ENCODE measurements around the gene DLGAP1. TPM values are rescaled to one million over a fixed set of nuclear protein-coding genes. Genes with fewer than 3 reads are reported as not detected.

The DLGAP1 gene
- total RNA-seq, 2 experiments from 2014 or later = 0.31 to 0.36 TPM

DNA sequence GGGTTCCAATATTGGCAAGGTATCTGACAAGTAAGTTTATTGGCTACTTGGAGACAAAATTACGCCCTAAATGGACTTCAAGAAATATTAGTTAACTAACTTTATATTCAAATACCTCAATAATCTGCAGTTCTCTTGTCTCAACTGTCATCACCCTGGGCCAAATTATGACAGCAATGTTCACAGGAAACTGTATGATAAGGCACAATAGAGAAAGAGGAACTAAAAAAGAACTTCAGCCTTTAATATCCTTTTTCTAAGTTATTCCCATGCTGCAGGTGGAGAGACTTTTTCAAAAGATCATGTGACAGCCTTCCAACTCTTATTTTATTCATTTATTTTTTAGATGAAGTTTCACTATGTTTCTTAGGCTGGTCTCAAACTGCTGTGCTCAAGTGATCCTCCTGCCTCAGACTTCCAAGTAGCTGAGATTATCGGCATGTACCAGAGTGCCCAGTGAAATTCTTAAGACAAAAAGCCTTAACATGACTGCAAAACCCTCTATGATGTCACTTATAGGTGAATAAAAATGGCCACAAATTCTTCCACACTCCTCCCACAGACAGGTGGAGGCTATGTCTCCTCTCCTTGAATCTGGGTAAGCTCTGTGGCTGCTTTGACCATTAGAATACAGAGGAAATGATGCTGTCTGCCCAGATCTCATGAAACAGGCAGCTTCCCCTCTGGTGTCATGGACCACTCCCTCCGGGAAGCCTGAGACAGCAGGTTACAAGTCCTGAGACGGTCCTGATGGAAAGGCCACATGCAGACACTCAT lies 794.2 kb downstream of the DLGAP1 start:
- TF ChIP-seq, protein P1, sequence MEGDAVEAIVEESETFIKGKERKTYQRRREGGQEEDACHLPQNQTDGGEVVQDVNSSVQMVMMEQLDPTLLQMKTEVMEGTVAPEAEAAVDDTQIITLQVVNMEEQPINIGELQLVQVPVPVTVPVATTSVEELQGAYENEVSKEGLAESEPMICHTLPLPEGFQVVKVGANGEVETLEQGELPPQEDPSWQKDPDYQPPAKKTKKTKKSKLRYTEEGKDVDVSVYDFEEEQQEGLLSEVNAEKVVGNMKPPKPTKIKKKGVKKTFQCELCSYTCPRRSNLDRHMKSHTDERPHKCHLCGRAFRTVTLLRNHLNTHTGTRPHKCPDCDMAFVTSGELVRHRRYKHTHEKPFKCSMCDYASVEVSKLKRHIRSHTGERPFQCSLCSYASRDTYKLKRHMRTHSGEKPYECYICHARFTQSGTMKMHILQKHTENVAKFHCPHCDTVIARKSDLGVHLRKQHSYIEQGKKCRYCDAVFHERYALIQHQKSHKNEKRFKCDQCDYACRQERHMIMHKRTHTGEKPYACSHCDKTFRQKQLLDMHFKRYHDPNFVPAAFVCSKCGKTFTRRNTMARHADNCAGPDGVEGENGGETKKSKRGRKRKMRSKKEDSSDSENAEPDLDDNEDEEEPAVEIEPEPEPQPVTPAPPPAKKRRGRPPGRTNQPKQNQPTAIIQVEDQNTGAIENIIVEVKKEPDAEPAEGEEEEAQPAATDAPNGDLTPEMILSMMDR (IDR thresholded peaks at IDR 0.05) = no peak
- POLR2A ChIA-PET = interaction anchor here (0.9 kb wide), 1 partner anchor 67 kb away, joined by 3 read pairs; no protein-coding TSS in a partner anchor
- Mint-ChIP-seq H3K27ac (no peak overlapping the region), H3K4me3 (no peak overlapping the region), H3K36me3 (ENCODE audit: low read depth) (no peaks in the 10 kb centered on the region), H3K4me1 (ENCODE audit: low read depth) (peaks cover 3% of the 10 kb centered on the region), H3K27me3 (no peaks in the 10 kb centered on the region), H3K9me3 (no peaks in the 10 kb centered on the region)
- CTCF ChIA-PET = interaction anchor here (0.6 to 1.4 kb wide), 4 partner anchors 59 to 170 kb away, joined by 3 to 5 read pairs (median 3); no protein-coding TSS in a partner anchor
- Histone ChIP-seq H3K27me3 (ENCODE audit: control insufficient read depth in 1 of 2, insufficient read depth in 2 of 2, low read length in 2 of 2) (no peaks in the 10 kb centered on the region), H3K9me3 (ENCODE audit: control insufficient read depth in 1 of 2, insufficient read depth in 1 of 2, low read length in 2 of 2) (no peaks in the 10 kb centered on the region), H3K4me3 (ENCODE audit: low read length) (no peak overlapping the region), H3K36me3 (ENCODE audit: insufficient read depth, low read length) (no peaks in the 10 kb centered on the region), H3K4me1 (ENCODE audit: insufficient read depth, low read length) (peaks cover 3% of the 10 kb centered on the region), H3K27ac (ENCODE audit: low read depth in 1 of 2, low read length in 2 of 2) (no peak overlapping the region)
- ATAC-seq (ENCODE audit: poor library complexity) = no peak
- peak in 2 of 14 experiments; percentile 29 to 46 for DNase-seq
- intact Hi-C loops (cut with DNase I, micrococcal nuclease) = loop anchor here (5.0 to 10.0 kb wide), 3 partner anchors 64 to 726 kb away; no protein-coding TSS in a partner anchor

DNA sequence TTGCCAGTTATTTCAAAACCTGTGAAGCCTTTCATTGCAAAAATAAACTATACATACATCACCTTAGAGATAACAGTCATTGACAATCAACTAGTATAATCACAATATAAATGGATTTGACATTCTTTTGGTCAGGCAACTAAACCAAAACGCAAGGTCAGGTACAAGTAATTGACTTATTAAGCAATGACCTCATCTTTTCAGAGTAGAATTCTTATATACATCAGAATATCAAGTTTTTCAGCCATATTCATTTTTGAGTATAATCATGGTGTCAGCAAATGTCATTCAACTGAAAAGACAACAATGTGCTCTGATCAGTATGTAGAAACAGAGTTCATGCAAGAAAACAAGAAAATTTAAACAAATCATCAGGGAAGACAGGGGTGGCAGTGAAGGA lies 796.6 kb downstream of the DLGAP1 start:
- no peaks in the 10 kb centered on the region for H3K36me3 ChIP-seq (ENCODE audit: insufficient read depth, low read length)
- ChIA-PET POLR2A (no interaction called here), CTCF (no interaction called here)
- no peaks in the 10 kb centered on the region for H3K9me3 ChIP-seq (ENCODE audit: control insufficient read depth in 1 of 2, insufficient read depth in 1 of 2, low read length in 2 of 2)
- no peaks in the 10 kb centered on the region for H3K4me1 ChIP-seq (ENCODE audit: insufficient read depth, low read length)
- no peak overlapping the region for H3K4me3 ChIP-seq (ENCODE audit: low read length)
- no peaks in the 10 kb centered on the region for H3K27me3 ChIP-seq (ENCODE audit: control insufficient read depth in 1 of 2, insufficient read depth in 2 of 2, low read length in 2 of 2)
- H3K4me1 Mint-ChIP-seq (ENCODE audit: low read depth) = no peaks in the 10 kb centered on the region
- ATAC-seq (ENCODE audit: poor library complexity) (no peak), DNase-seq (no peak)
- no peaks in the 10 kb centered on the region for H3K36me3 Mint-ChIP-seq (ENCODE audit: low read depth)
- H3K4me3 Mint-ChIP-seq = no peak overlapping the region
- no peak overlapping the region for H3K27ac Mint-ChIP-seq
- intact Hi-C loops (cut with DNase I, micrococcal nuclease) = no loop called here
- TF ChIP-seq, protein P1 (IDR thresholded peaks at IDR 0.05) = no peak
- H3K9me3 Mint-ChIP-seq = no peaks in the 10 kb centered on the region
- H3K27ac ChIP-seq (ENCODE audit: low read depth in 1 of 2, low read length in 2 of 2) = no peak overlapping the region
- H3K27me3 Mint-ChIP-seq = no peaks in the 10 kb centered on the region

DNA sequence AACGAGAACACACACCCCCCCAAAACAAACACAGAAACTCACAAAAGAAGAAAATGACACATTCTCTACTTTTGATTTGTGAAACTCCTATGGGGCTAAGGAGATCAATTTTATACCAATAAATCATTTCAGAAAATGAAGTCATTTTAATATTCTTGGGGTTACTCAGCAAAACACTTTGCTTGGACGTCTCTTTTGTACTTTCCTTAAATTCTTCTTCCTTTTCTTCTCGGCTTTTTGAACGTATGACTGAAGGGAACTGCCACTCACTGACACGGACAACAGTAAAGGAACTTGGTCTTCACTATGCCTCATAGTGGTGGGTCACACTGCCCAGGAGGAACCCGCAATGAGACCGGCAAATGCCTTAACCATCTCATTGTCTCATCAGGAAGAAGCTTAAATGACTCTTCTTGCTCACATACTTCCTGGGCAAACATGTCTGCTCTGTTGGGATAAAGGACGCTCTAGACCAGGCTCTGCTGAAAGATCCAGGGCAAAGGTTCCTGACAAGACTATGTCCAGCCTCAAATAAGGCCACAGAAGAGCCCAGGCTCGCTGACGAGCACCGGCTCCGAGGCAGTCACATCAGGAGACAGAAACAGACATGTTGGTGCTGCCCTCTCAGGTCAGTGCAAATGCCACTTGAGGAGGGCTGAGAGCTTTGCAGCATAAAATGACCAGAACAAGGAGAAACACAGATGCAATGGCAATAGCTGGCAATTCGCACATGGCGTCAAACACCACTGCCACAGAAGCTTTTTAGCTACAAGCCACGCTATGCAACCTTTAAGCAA lies 799.7 kb downstream of the DLGAP1 start:
- CTCF ChIA-PET = no interaction called here
- Histone ChIP-seq H3K27me3 (ENCODE audit: control insufficient read depth in 1 of 2, insufficient read depth in 2 of 2, low read length in 2 of 2) (no peaks in the 10 kb centered on the region), H3K9me3 (ENCODE audit: control insufficient read depth in 1 of 2, insufficient read depth in 1 of 2, low read length in 2 of 2) (no peaks in the 10 kb centered on the region), H3K36me3 (ENCODE audit: insufficient read depth, low read length) (no peaks in the 10 kb centered on the region), H3K4me3 (ENCODE audit: low read length) (no peak overlapping the region), H3K4me1 (ENCODE audit: insufficient read depth, low read length) (no peaks in the 10 kb centered on the region), H3K27ac (ENCODE audit: low read depth in 1 of 2, low read length in 2 of 2) (no peak overlapping the region)
- POLR2A ChIA-PET = interaction anchor here (0.6 kb wide), 1 partner anchor 391 kb away, joined by 3 read pairs; no protein-coding TSS in a partner anchor
- intact Hi-C loops (cut with DNase I, micrococcal nuclease) = no loop called here
- Mint-ChIP-seq H3K36me3 (ENCODE audit: low read depth) (no peaks in the 10 kb centered on the region), H3K4me1 (ENCODE audit: low read depth) (no peaks in the 10 kb centered on the region), H3K27ac (no peak overlapping the region), H3K27me3 (no peaks in the 10 kb centered on the region), H3K4me3 (no peak overlapping the region), H3K9me3 (no peaks in the 10 kb centered on the region)
- TF ChIP-seq, protein P1 (IDR thresholded peaks at IDR 0.05) = no peak
- ATAC-seq (ENCODE audit: poor library complexity) (no peak), DNase-seq (peak in 1 of 14 experiments; percentile 31)

Data from CD4-positive, alpha-beta T cell (primary cell).